Activated CD4-positive, alpha-beta memory T cell treated with anti-CD3 and anti-CD28 coated beads, Interleukin-2, amount 10 ng/mL, durations not matched to agents 7 days and 5 days (primary cell): Measurements from ENCODE around the gene GJB2. TPM values are rescaled to one million over a fixed set of nuclear protein-coding genes. Genes with fewer than 3 reads are reported as not detected.
"Not testable (repeated sequence)": the region's sequence is repeated elsewhere in the genome, so short reads cannot be mapped to it uniquely, and the experiment has no call there.

Experiments
- CTCF ChIA-PET: fragments of 350-600 bp; sonication (Branson Sonifier 250); formaldehyde crosslinking; loops from one replicate; lab custom pipeline; 2021; ENCODE audit warnings: antibody characterized with exemption, inconsistent platforms; lab: Charles Lee
- POLR2A ChIA-PET: fragments of 350-600 bp; sonication (Branson Sonifier 250); formaldehyde crosslinking; loops from one replicate; lab custom pipeline; 2021; ENCODE audit warnings: antibody characterized with exemption; lab: Charles Lee
- DNase-seq: peaks from one replicate; pipeline ENCODE4 v3.0.0-alpha.2; 2020
- H3K27ac Mint-ChIP-seq: one replicate; pipeline ENCODE4 v1.8.0; 2021; ENCODE audit warnings: mild to moderate bottlenecking, mixed read lengths
- H3K27me3 Mint-ChIP-seq: one replicate; pipeline ENCODE4 v1.8.0; 2021; ENCODE audit warnings: mixed read lengths
- H3K36me3 Mint-ChIP-seq: one replicate; pipeline ENCODE4 v1.8.0; 2021; ENCODE audit warnings: low read depth, mixed read lengths
- H3K4me1 Mint-ChIP-seq: one replicate; pipeline ENCODE4 v1.8.0; 2021; ENCODE audit warnings: mixed read lengths
- H3K4me3 Mint-ChIP-seq: one replicate; pipeline ENCODE4 v1.8.0; 2021; ENCODE audit warnings: mild to moderate bottlenecking, mixed read lengths
- H3K9me3 Mint-ChIP-seq: one replicate; pipeline ENCODE4 v1.8.0; 2021; ENCODE audit warnings: mixed read lengths
- total RNA-seq, 2 experiments: library from RNA; stranded (reverse); gene quantifications; one replicate each; pipeline ENCODE4 v1.2.3, GENCODE V29; 2021

GJB2 gene
- total RNA-seq, 2 experiments from 2014 or later = 5.6 to 5.8 TPM

DNA sequence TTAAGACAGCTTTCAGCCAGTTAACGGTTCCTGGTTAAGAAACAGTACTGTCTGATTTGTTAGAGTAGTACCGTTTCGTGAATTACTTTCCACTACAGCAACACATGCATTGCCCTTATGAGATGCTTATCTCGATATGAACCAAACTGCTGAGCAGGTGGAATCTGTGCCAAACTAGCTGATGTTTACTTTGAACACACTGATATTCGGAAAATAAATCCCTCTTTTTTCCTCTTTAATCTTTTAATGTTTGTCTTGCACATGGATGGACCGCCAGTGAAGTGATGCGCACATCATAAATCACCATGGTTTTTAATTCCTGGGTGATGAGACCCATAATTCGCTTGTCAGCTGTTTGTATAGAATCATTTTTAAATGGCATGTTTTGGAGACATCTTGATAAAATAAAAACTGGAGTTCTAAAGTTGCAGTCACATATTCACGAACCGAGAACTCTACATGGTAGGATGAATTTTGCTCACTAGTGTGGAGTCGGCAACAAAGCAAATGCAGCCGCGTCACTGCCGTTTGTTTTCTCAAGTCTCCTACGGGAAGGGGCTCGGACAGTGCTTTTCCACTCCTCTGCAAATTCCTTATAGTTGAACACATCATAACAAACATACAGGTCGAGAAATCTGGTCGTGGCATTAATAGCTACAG, 33.0 kb downstream of the GJB2 start:
- ChIA-PET POLR2A (interaction anchor here (1.9 kb wide), 2 partner anchors 32 to 41 kb away, joined by 5 to 6 read pairs; no protein-coding TSS in a partner anchor), CTCF (interaction anchor here (0.6 to 6.2 kb wide), 7 partner anchors 13 to 247 kb away, joined by 3 to 46 read pairs (median 3); no protein-coding TSS in a partner anchor)
- Mint-ChIP-seq H3K4me3 (peak overlapping the region; percentile 73), H3K27ac (no peak overlapping the region), H3K4me1 (peaks cover 24% of the 10 kb centered on the region), H3K9me3 (no peaks in the 10 kb centered on the region), H3K27me3 (peaks cover 55% of the 10 kb centered on the region), H3K36me3 (no peaks in the 10 kb centered on the region)
- DNase-seq = no peak

DNA sequence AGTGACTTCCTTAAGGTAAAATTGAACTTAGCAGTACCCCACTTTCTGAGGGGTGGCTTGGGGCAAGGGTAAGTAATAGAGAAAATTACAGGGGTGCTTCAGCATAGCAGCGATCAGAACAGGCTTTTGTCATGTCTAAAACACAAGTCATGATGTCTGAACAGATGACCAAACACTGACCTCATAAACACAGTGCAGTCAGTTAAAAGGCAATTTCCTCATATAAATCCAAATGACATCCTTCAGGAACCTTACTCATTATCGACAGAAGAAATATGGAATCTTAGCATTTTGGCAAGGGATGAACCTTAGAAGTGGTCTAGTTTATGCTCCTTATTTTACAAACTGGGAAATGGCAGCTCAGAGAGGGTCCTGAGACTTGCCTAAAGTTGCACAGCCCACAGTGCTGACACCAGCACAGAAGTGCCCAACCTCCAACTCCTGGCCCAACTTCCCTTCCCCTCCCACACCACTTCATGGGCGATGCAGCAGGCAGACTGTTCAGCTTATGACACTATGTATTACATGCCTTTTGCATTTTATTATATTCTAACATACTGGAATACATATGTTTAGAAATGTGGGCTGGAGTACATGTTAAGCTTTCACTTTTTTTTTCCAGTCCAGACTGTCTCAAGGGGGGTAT, 35.5 kb downstream of the GJB2 start:
- no peaks in the 10 kb centered on the region for H3K36me3 Mint-ChIP-seq
- H3K9me3 Mint-ChIP-seq = no peaks in the 10 kb centered on the region
- CTCF ChIA-PET = no interaction called here
- H3K27me3 Mint-ChIP-seq = peaks cover 53% of the 10 kb centered on the region
- H3K27ac Mint-ChIP-seq = no peak overlapping the region
- DNase-seq = no peak
- POLR2A ChIA-PET = no interaction called here
- H3K4me1 Mint-ChIP-seq = peaks cover 18% of the 10 kb centered on the region
- no peak overlapping the region for H3K4me3 Mint-ChIP-seq

GRCh38 chr13:20156702-20157101, 36.0 kb downstream of the GJB2 start:
- POLR2A ChIA-PET = no interaction called here
- no peak for DNase-seq
- H3K4me3 Mint-ChIP-seq = no peak overlapping the region
- CTCF ChIA-PET = interaction anchor here (1.0 kb wide), 1 partner anchor 29 kb away, joined by 3 read pairs; no protein-coding TSS in a partner anchor
- peaks cover 51% of the 10 kb centered on the region for H3K27me3 Mint-ChIP-seq
- no peak overlapping the region for H3K27ac Mint-ChIP-seq
- H3K9me3 Mint-ChIP-seq = no peaks in the 10 kb centered on the region
- H3K36me3 Mint-ChIP-seq = no peaks in the 10 kb centered on the region
- H3K4me1 Mint-ChIP-seq = peaks cover 14% of the 10 kb centered on the region

- peaks cover 41% of the 10 kb centered on the region for H3K27me3 Mint-ChIP-seq
- H3K4me3 Mint-ChIP-seq, CTCF ChIA-PET, H3K4me1 Mint-ChIP-seq, H3K9me3 Mint-ChIP-seq, H3K36me3 Mint-ChIP-seq, POLR2A ChIA-PET, DNase-seq, H3K27ac Mint-ChIP-seq: not testable (repeated sequence)
Measured at GRCh38 chr13:20153290-20153689, 39.4 kb downstream of the GJB2 start.

GRCh38 chr13:20151612-20152011, 41.1 kb downstream of the GJB2 start:
- H3K4me3 Mint-ChIP-seq = no peak overlapping the region
- no peak for DNase-seq
- H3K4me1 Mint-ChIP-seq = no peaks in the 10 kb centered on the region
- peaks cover 40% of the 10 kb centered on the region for H3K27me3 Mint-ChIP-seq
- H3K36me3 Mint-ChIP-seq = no peaks in the 10 kb centered on the region
- ChIA-PET CTCF (no interaction called here), POLR2A (no interaction called here)
- no peaks in the 10 kb centered on the region for H3K9me3 Mint-ChIP-seq
- H3K27ac Mint-ChIP-seq = no peak overlapping the region

DNA sequence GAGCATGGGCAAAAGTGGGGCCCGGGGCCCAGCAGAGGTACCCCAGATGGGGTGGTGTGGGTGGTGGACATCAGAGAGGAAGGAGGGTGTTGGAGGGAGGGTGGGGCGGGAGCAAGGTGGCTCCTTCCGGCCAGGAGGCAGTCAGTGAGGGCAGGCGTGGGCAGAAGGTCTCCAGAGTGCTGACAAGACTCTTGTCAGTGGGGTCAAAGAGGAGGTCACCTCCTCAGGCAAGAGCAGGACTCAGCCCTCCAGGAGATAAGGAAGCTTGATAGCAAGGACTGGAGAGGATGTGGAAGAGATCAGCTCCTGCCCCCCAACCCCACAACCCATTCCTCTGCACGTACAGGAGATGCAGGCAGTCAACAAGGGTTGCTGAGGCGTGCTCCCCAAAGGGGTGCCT, 41.7 kb downstream of the GJB2 start:
- Mint-ChIP-seq H3K4me1 (no peaks in the 10 kb centered on the region), H3K9me3 (no peaks in the 10 kb centered on the region), H3K36me3 (no peaks in the 10 kb centered on the region), H3K27ac (no peak overlapping the region), H3K4me3 (no peak overlapping the region), H3K27me3 (peaks cover 38% of the 10 kb centered on the region)
- ChIA-PET CTCF (interaction anchor here (0.6 kb wide), 1 partner anchor 439 kb away, joined by 3 read pairs; no protein-coding TSS in a partner anchor), POLR2A (no interaction called here)
- no peak for DNase-seq

- ChIA-PET POLR2A (no interaction called here), CTCF (interaction anchor here (0.6 kb wide), 1 partner anchor 439 kb away, joined by 3 read pairs; no protein-coding TSS in a partner anchor)
- Mint-ChIP-seq H3K27me3 (peaks cover 37% of the 10 kb centered on the region), H3K4me3 (no peak overlapping the region), H3K9me3 (no peaks in the 10 kb centered on the region), H3K36me3 (no peaks in the 10 kb centered on the region), H3K27ac (no peak overlapping the region), H3K4me1 (no peaks in the 10 kb centered on the region)
- no peak for DNase-seq
Measured at GRCh38 chr13:20150561-20150960, 42.2 kb downstream of the GJB2 start.

- POLR2A ChIA-PET = no interaction called here
Measured at GRCh38 chr13:20149762-20150161, 43.0 kb downstream of the GJB2 start.

DNA sequence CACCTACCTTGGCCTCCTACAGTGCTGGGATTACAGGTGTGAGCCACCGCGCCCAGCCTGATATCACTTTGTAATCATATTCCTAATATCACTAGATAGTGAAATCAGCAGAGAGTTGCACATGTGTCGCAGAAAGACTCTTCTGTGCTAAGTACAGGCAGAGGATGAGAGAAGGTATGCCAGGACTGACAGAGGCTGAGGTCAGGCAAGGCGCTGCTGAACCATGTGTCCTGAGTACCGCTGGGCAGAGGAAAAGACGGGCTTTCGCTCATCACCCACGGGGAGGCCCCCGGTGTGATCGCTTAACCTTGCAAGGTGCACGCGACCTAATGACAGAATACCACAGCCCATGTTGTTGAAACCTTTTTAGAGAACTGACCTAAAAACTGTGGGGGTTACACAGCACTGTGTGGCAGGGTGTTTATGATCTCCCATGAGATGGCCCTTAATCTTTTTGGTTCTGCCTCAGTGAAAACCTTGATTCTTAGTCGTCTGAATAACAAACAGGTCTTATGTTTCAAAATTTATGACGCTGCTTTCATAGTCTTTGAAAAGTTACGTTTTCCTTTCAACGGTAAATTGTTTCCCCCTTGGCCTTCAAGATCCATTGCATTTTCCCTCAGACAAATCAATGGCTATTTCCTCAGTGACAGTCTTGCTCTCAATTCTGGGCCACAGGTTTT, 44.1 kb downstream of the GJB2 start:
- CTCF ChIA-PET = no interaction called here
- Mint-ChIP-seq H3K27me3 (peaks cover 35% of the 10 kb centered on the region), H3K4me3 (no peak overlapping the region), H3K4me1 (no peaks in the 10 kb centered on the region), H3K27ac (no peak overlapping the region), H3K36me3 (no peaks in the 10 kb centered on the region), H3K9me3 (no peaks in the 10 kb centered on the region)
- POLR2A ChIA-PET = no interaction called here
- no peak for DNase-seq

More at GRCh38 chr13:20149762-20150161, 43.0 kb downstream of the GJB2 start:
- Mint-ChIP-seq H3K27me3 (peaks cover 35% of the 10 kb centered on the region), H3K4me3 (no peak overlapping the region), H3K36me3 (no peaks in the 10 kb centered on the region), H3K9me3 (no peaks in the 10 kb centered on the region), H3K4me1 (no peaks in the 10 kb centered on the region), H3K27ac (no peak overlapping the region)
- CTCF ChIA-PET = no interaction called here
- DNase-seq = no peak

GRCh38 chr13:20146381-20146780, 46.4 kb downstream of the GJB2 start:
- H3K9me3 Mint-ChIP-seq = no peaks in the 10 kb centered on the region
- peaks cover 1% of the 10 kb centered on the region for H3K4me1 Mint-ChIP-seq
- H3K27me3 Mint-ChIP-seq = peaks cover 47% of the 10 kb centered on the region
- POLR2A ChIA-PET = no interaction called here
- CTCF ChIA-PET = no interaction called here
- DNase-seq = no peak
- no peak overlapping the region for H3K4me3 Mint-ChIP-seq
- H3K27ac Mint-ChIP-seq = no peak overlapping the region
- H3K36me3 Mint-ChIP-seq = no peaks in the 10 kb centered on the region

- H3K4me3 Mint-ChIP-seq = no peak overlapping the region
- peaks cover 1% of the 10 kb centered on the region for H3K4me1 Mint-ChIP-seq
- POLR2A ChIA-PET = no interaction called here
- no peaks in the 10 kb centered on the region for H3K36me3 Mint-ChIP-seq
- peak; percentile 7 for DNase-seq
- no peak overlapping the region for H3K27ac Mint-ChIP-seq
- CTCF ChIA-PET = no interaction called here
- no peaks in the 10 kb centered on the region for H3K9me3 Mint-ChIP-seq
- H3K27me3 Mint-ChIP-seq = peaks cover 52% of the 10 kb centered on the region
Measured at GRCh38 chr13:20145521-20145920, 47.2 kb downstream of the GJB2 start.

DNA sequence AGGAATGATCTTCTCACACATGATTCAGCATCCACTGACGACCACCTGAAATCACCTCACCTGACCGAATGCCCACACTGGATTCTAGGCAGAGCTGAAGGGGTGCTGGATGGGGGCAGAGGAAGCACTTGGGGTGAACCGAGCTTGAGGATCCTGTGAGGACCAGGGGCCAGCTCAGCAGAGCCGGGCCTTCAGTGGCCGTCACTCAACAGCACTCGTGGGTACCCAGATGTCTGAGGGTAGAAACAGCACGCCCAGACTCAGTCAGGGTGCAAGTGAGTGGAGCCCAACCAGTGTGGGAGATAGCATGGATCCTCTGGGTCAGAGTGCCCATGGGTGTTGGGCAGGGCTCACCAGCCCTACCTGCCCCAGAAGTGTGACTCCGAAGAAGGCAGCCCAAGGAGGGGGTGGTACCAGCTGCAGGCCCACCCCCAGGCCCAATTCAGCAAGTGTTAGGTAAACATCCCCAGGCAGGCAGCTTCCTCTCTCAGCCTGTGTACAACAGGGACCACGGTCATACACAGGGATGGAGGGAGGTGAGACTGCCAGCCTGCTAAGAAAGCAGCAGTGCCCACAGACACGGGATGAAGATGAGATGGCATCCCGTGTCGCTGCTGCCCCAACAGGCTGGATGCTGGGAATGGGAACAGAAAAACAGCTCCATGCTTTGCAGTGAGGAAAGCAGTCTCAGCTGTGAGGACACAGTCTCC, 48.4 kb downstream of the GJB2 start:
- Mint-ChIP-seq H3K4me3 (no peak overlapping the region), H3K36me3 (no peaks in the 10 kb centered on the region), H3K27me3 (peaks cover 55% of the 10 kb centered on the region), H3K9me3 (no peaks in the 10 kb centered on the region), H3K27ac (no peak overlapping the region), H3K4me1 (peaks cover 1% of the 10 kb centered on the region)
- POLR2A ChIA-PET = interaction anchor here (1.1 kb wide), 1 partner anchor 49 kb away, joined by 3 read pairs; no protein-coding TSS in a partner anchor
- peak; percentile 13 for DNase-seq
- CTCF ChIA-PET = interaction anchor here (1.1 kb wide), 1 partner anchor 20 kb away, joined by 3 read pairs; no protein-coding TSS in a partner anchor
